IPS-NIHi7 (cell line): ENCODE data around the gene TBX18.
A peak's percentile ranks its signal among the peaks of the same experiment; 100 is the strongest.

Experiments used
- DNase-seq: peaks from one replicate; pipeline ENCODE4 v3.0.0; 2012; ENCODE audit warnings: mixed read lengths; ENCODE audit errors: extremely low spot score

Gene TBX18

GRCh38 chr6:84772428-84773132 lies 8.2 kb upstream of the TBX18 start:
- DNase-seq: peak; percentile 18

- peak; percentile 11 for DNase-seq
Observed at GRCh38 chr6:84771756-84772356, 7.5 kb upstream of the TBX18 start.

GRCh38 chr6:84771125-84771755 lies 6.8 kb upstream of the TBX18 start:
- no peak for DNase-seq

GRCh38 chr6:84770521-84770920 lies 6.1 kb upstream of the TBX18 start:
- DNase-seq: no peak

- no peak for DNase-seq
Observed at GRCh38 chr6:84769306-84769705, 4.9 kb upstream of the TBX18 start.

GRCh38 chr6:84768442-84769174 lies 4.2 kb upstream of the TBX18 start:
- DNase-seq: peak; percentile 36

GRCh38 chr6:84767526-84768201 lies 3.3 kb upstream of the TBX18 start:
- no peak for DNase-seq

GRCh38 chr6:84766799-84767525 lies 2.6 kb upstream of the TBX18 start:
- DNase-seq: peak; percentile 12

- DNase-seq: peak; percentile 9
Observed at GRCh38 chr6:84766118-84766798, 1.9 kb upstream of the TBX18 start.

- peak; percentile 7 for DNase-seq
Observed at GRCh38 chr6:84763886-84764331, 489 bp downstream of the TBX18 start.

- DNase-seq: peak; percentile 22
Observed at GRCh38 chr6:84763003-84763885, 1.2 kb downstream of the TBX18 start.

- DNase-seq: peak; percentile 49
Observed at GRCh38 chr6:84762220-84763002, 2.0 kb downstream of the TBX18 start.

GRCh38 chr6:84758486-84758885 lies 5.9 kb downstream of the TBX18 start:
- DNase-seq: no peak

GRCh38 chr6:84756877-84757276 lies 7.5 kb downstream of the TBX18 start:
- no peak for DNase-seq

- no peak for DNase-seq
Observed at GRCh38 chr6:84756466-84756865, 7.9 kb downstream of the TBX18 start.

- no peak for DNase-seq
Observed at GRCh38 chr6:84753173-84753572, 11.2 kb downstream of the TBX18 start.

- DNase-seq: no peak
Observed at GRCh38 chr6:84752118-84752850, 12.1 kb downstream of the TBX18 start.

GRCh38 chr6:84749181-84749580 lies 15.2 kb downstream of the TBX18 start:
- no peak for DNase-seq
